DMS 273 (cell line): ENCODE measurements around the gene EXOSC6.
A peak's percentile ranks its signal among the peaks of the same experiment; 100 is the strongest.
"Not testable (repeated sequence)": the region's sequence is repeated elsewhere in the genome, so short reads cannot be mapped to it uniquely, and the experiment has no call there.

Source experiments
- DNase-seq: peaks from one replicate; lab custom pipeline; 2025; ENCODE audit not compliant: unreplicated experiment; lab: John Stamatoyannopoulos, UW

EXOSC6 gene

DNA sequence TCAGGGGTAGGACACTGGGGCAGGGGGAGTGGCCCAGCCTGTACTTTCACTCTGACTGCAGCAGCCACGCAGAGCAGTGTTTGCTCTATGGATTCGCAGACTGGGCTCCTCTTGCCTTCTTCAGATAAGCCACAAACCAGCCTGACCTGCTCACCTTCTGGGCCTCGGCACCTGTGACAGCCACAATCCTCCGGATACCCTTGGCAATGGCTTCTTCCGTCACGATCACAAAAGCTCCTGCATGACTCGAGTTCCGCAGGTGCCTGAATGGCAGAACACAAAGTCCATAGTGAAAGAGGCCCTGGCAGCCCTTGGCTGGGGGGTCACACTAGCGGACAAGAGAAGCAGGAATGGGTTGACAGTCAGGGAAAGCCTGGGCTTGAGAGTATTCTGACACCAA lies 3.8 kb upstream of the EXOSC6 start:
- DNase-seq = no peak

DNA sequence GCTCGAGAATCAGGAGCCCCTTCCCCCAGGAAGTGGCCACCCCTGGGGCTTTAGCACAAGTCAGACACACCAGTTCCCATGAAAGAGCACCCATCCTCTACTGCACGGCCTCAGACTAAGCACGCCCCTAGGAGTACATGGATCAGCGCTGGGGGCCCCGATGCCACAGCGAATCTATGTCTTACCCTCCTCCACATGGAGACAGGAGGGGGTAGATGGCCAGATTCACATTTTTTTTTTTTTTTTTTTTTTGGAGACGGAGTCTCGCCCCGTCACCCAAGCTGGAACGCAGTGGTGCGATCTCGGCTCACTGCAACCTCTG lies 3.2 kb upstream of the EXOSC6 start:
- DNase-seq = no peak

DNA sequence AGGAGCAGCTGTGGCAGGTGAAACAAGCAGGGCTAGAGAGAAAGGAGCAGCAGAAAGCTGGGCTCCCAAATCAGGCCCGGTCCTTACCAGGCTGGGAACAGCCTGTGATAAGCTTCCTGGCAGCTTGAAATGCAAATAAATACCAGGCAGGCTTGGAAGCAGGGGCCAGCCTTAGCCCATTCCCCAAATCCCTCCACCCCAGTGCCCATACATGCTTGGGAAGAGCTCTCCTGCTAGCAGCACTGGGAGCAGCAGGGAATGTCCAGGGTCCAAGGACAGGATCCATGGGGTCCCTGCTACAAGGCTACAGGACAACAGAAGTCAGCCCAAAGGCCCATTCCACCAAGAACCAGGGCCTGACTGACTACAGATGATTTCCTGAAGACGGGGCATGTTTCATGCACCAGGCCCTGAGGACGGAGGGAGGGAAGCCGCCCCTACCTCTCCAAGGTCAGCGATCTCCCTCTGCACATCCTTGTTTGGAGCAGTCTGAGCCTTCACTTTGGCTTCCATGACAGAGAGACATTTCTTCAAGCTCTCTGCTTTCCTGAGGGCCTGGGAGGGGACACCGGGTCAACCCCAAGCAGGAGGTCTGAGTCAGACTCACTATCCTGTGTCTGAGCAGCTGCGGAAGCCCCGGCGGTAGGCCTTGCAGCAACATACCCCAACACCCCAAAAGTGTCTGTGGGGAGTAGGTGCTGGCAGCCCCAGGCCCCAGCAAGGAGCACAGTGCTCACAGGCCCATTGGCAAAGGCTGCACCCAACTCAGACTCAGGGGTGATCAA lies 2.6 kb upstream of the EXOSC6 start:
- no peak for DNase-seq

DNA sequence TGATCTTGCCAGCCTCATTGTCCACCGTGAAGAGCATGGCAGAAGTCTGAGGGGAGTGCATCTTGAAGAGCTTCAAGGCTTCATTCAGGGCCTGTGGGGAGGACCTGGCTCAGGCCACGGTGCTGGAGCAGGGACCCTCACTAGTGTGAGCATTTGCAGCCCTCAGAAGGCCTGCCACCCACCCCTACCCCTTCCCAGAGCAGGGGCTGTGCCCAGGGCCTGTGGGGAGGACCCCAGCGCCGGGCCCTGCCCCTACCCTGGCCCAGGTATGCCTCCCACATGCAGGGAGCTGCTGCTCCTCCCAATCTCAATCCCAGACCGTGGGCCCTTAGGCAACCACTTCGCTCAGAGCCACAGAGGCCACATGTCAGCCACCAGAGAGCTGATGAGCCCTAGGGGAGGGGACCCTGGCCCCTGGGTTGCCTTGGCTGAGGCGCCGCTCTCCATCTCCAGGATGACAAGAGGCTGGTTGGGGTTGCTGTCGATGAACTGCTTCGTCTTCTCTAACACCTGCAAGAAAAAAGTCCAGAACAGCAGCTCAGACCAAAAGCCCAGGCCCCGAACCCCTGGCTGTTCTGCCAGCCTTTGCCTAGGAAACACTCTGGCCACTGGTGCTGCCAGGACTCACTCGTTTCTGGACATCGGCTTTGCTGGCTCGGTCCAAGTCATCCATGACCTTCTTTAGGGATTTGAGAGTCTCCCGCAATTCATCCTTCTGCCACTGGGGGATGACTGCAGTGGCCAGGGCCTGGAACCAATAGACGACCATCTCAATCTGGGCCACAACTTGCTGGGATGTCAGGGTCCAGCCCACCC lies 1.8 kb upstream of the EXOSC6 start:
- peak; percentile 77 for DNase-seq

DNA sequence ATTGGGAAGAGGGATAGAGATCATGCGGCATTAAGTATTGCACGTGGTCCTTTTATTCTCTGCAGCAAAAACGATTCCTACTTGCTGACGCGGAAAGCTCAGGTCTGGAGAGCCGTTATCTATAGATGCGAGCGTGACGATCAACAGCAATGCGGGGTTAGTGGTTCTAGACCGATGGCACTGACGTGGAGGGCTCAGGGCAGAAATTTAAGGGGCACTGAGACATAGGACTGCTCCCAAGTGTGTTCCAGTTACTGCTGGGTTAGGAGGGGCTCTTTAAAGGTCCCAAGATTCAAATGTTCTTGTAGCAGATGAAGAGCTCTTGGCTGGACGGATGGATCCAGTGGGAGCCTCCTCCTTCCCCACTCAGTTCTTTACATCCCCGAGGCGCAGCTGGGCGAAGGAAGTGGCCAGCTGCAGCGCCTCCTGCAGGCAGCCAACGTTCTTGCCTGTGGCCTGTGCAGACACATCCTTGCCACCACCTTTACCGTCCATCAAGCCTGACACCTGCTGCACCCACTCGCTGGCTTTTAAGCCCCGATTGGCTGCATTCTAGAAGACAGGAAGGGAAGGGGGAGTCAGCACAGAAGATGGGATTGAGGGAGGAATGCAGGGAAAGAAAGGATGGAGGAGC lies 732 bp upstream of the EXOSC6 start:
- peak; percentile 62 for DNase-seq

DNA sequence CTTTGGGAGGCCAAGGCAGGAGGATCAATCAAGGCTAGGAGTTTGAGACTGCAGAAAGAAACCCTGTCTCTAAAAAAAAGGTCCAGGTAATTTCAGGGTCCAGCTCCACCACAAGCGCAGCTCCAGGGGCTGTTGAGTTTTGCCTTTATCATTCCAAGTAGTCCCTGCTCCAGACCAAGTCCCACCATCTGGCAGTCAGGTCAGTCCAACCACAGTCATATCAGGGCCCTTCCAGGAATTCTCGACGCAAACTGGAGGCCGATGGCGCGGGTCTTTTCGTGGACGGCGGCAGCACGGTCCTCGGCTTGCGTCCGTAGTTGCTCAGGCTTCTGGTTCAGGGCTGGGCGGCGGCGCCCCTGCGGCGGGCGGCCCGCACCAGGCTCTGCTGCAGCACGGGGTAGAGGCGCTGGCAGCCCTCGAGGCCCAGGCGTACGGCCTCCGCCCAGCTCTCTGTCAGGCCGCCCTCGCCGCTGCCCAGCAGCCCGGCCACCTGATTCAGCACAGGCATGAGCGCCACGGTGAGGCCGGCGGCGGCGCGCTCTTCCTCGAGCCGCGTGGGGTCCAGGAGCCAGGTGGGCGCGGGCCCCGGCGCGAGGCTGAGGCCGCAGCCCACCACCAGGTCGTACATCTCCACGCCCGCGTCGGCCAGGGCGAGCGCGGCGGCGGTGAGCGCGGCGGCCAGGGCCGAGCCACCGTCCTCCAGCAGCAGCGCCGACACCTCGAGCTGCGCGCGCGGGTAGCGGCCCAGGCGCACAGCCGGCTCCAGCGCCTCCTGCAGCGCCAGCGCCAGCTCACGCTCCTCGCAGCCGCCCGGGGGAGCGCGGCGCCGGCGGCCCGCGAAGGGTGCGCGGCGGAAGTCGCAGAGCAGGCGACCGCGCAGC lies 752 bp downstream of the EXOSC6 start:
- peak; percentile 77 for DNase-seq

DNA sequence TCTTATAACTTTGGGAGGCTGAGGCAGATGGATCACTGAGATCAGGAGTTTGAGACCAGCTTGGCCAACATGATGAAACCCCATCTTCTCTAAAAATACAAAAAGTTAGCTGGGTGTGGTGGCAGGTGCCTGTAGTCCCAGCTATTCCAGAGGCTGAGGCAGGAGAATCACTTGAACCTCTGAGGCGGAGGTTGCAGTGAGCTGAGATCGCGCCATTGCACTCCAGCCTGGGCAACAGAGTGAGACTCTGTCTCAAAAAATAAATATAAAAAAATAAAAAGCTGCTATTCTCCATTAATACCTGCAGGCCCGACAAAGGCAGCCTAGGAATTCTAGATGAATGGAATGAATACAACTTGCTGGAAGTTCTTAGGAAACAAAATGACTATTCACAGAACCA lies 2.0 kb downstream of the EXOSC6 start:
- DNase-seq = not testable (repeated sequence)

DNA sequence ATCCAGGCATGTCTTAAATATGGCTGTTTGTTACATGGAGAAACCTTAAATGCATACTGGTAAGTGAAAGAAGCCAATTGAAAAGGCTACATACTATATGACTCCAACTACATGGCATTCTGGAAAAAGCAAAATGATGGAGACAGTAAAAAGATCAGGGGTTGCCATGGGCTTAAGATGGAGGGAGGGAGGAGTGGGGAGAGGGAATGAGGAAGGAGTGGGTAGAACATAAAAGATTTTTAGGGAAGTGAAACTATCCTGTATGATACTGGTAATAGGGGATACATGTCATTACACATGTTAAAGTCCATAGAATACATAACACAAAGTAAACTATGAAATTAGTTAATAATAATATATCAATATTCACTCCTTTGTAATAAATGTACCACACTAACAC lies 13.0 kb downstream of the EXOSC6 start:
- not testable (repeated sequence) for DNase-seq

DNA sequence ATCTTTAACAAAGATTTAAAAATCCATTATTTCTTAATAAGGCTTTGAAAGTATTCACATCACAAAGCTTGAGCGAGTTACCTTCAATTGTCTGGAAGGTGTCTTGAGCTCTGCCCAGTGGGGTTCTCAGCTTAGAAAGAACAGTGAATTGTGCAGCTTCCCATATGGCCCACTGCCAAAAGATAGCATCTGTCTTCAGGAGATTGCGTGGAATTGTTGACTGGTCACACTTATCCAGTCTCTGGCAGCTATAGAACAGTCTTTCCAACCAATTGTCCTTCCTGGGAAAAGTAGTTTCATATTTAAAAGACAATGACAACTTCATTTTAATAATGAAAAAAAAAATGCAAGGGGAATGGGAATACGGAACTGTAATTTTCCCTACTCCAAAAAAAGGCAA lies 19.9 kb downstream of the EXOSC6 start:
- peak; percentile 46 for DNase-seq

DNA sequence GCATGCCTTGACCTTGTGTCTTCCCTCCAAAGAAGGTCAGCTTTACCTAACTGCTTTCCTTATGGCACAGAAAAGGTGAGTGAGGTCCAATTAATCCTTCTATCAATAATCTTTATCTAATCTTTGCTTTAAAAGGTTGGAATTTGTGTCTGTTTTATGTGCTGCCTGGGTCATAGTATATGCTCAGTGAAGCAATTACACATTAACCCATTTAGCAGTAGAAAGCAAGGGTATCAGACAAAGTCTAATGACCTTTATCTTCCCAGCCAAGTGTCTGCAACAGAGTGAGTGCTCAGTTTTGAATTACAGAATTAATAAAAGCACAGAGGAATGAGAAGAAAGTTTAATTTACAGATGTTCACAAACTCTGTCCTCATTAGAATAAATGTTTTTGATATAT lies 25.7 kb downstream of the EXOSC6 start:
- not testable (repeated sequence) for DNase-seq

DNA sequence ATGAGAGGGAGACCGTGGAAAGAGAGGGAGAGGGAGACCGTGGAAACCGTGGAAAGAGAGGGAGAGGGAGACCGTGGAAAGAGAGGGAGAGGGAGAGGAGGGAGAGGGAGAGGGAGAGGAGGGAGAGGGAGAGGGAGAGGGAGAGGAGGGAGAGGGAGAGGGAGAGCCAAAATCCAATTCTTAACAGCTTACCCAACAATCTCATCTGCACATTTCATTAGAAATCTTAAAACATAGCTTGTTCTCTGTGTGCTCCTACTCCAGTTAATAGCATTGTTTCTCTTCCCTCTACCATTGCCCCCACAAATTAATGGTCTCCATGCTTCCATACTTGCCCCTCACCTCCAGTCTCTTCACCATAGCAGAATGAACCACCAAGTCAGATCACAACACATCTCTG lies 26.3 kb downstream of the EXOSC6 start:
- DNase-seq = not testable (repeated sequence)

DNA sequence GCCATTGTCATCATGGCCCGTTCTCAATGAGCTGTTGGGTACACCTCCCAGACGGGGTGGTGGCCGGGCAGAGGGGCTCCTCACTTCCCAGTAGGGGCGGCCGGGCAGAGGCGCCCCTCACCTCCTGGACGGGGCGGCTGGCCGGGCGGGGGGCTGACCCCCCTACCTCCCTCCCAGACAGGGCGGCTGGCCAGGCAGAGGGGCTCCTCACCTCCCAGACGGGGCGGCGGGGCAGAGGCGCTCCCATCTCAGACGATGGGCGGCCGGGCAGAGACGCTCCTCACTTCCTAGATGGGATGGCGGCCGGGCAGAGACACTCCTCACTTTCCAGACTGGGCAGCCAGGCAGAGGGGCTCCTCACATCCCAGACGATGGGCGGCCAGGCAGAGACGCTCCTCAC lies 27.1 kb downstream of the EXOSC6 start:
- not testable (repeated sequence) for DNase-seq

DNA sequence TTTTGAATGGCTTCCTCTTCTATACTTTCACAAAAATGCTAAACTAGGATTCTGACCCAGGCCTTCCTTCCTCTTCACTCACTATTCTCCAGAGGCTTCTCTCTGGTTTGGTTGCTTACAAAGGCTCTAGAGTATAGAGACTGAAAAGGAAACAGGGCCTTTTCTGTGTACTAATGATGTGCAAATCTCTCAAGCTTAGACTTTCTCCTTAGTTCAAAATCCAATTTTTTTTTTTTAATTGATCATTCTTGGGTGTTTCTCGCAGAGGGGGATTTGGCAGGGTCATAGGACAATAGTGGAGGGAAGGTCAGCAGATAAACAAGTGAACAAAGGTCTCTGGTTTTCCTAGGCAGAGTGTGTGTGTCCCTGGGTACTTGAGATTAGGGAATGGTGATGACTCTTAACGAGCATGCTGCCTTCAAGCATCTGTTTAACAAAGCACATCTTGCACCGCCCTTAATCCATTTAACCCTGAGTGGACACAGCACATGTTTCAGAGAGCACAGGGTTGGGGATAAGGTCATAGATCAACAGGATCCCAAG lies 27.7 kb downstream of the EXOSC6 start:
- DNase-seq = not testable (repeated sequence)

DNA sequence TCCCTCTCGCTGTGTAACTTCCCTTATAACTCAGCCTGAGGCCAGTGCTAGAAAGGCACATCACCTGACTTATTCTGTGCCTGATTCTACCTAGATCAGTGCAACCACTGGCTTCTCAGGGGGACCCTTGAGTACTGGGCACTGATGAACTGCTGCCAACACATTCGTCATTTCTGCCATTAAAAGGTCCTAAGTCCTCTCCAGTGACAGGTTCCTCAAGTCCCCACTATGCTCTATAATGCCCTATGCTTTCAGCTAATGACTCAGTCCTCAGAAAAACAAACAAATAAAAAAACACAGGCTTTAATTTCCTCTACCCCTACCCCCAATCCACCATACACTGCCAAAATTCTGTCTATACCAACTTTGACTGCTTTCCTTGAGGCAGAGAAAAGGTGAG lies 28.5 kb downstream of the EXOSC6 start:
- DNase-seq = not testable (repeated sequence)

DNA sequence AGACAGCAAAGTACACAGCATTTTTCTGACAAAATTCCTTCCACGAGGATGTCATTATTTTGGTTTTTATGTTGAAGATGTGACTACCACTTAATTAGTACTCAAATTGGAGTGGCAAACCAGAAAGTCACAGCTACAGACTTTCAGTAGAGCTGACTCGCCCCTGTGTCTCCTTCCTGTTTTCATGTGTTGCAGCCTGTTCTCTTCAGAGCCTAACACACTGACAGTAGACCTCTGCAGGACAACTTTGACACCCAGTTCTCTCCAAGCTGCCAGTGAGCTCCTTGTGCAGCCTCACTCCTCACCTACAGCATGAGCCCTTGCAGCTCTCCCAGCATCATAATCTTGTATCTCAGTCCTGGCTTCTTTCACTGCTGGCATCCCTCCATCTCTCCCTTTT lies 29.2 kb downstream of the EXOSC6 start:
- not testable (repeated sequence) for DNase-seq

DNA sequence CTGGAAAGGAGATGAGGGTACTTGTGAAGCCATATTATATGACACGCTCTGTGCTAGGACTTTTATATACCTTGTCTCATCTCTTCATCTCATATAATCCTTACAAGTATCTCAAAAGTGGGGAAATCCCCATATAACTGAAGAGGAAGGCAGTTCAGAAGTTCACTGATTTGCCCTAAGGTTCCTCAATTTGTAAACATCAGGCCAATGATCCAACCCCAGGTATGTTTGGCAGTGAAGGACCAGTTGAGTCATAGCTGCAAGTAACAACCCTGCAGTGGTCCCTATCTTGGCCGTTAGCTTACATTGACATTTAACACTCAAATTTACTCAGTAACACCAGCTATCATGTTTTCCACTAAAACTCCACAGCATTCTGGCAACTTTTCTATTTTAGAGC lies 33.2 kb downstream of the EXOSC6 start:
- not testable (repeated sequence) for DNase-seq

DNA sequence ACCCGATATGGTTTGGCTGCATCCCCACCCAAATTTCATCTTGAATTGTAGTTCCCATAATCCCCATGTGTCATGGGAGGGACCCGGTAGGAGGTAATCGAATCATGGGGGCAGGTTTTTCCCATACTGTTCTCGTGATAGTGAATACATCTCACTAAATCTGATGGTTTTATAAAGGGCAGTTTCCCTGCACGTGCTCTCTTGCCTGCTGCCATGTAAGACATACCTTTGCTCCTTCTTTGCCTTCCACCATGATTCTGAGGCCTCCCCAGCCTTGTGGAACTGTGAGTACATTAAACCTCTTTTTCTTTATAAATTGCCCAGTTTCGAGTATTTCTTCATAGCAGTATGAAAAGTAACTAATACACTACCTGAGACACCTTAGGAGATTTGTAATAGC lies 45.4 kb downstream of the EXOSC6 start:
- DNase-seq = not testable (repeated sequence)

DNA sequence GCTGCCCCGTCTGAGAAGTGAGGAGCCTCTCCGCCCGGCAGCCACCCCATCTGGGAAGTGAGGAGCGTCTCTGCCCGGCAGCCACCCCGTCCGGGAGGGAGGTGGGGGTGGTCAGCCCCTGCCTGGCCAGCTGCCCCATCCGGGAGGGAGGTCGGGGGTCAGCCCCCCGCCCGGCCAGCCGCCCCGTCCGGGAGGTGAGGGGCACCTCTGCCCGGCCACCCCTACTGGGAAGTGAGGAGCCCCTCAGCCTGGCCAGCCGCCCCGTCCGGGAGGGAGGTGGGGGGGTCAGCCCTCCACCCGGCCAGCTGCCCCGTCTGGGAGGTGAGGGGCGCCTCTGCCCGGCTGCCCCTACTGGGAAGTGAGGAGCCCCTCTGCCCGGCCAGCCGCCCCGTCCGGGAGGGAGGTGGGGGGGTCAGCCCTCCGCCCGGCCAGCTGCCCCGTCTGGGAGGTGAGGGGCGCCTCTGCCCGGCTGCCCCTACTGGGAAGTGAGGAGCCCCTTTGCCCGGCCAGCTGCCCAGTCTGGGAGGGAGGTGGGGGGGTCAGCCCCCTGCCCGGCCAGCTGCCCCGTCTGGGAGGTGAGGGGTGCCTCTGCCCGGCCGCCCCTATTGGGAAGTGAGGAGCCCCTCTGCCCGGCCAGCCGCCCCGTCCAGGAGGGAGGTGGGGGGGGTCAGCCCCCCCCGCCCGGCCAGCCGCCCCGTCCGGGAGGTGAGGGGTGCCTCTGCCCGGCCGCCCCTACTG lies 46.9 kb downstream of the EXOSC6 start:
- not testable (repeated sequence) for DNase-seq

DNA sequence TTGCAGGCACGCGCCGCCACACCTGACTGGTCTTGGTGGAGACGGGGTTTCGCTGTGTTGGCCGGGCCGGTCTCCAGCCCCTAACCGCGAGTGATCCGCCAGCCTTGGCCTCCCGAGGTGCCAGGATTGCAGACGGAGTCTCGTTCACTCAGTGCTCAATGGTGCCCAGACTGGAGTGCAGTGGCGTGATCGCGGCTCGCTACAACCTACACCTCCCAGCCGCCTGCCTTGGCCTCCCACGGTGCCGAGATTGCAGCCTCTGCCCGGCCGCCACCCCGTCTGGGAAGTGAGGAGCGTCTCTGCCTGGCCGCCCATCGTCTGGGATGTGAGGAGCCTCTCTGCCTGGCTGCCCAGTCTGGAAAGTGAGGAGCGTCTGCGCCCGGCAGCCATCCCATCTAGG lies 47.7 kb downstream of the EXOSC6 start:
- DNase-seq = not testable (repeated sequence)

DNA sequence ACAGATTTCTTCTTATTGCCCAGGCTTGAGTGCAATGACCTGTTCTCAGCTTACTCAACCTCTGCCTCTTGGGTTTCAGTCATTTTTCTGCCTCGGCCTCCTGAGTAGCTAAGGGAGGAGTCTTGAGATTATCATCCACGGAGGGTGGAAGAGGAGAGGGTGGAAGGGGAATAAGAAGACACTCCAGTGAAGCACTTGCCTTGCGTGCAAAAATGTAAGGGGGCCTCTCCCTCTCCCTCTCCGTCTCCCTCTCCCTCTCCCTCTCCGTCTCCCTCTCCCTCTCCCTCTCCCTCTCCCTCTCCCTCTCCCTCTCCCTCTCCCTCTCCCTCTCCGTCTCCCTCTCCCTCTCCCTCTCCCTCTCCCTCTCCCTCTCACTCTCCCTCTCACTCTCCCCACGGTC lies 48.2 kb downstream of the EXOSC6 start:
- DNase-seq = not testable (repeated sequence)
